PFSK-1 (cell line): ENCODE results near the gene KLF11. TPM values are rescaled to one million over a fixed set of nuclear protein-coding genes. Genes with fewer than 3 reads are reported as not detected.

ENCODE experiments used
- FOXP2 ChIP-seq: optimal IDR thresholded peaks from 2 replicates; pipeline ENCODE3; 2011; ENCODE audit warnings: borderline replicate concordance, control low read depth, inconsistent platforms; ENCODE audit not compliant: insufficient read depth; ENCODE audit errors: extremely low read length, extremely low read depth
- POLR2AphosphoS5 ChIP-seq: IDR thresholded peaks from 2 replicates; pipeline ENCODE4 v1.6.1; 2012; ENCODE audit warnings: low read depth, mild to moderate bottlenecking, control low read depth, low read length, moderate library complexity
- REST ChIP-seq, 2 experiments: IDR thresholded peaks; 2 replicates each; pipeline versions ENCODE4 v1.6.1 to v1.8.0; 2011 to 2012; ENCODE audit warnings: low read depth in 2 of 2, low read length in 2 of 2, control low read depth in 1 of 2, inconsistent platforms in 1 of 2, mild to moderate bottlenecking in 1 of 2, moderate library complexity in 1 of 2; ENCODE audit not compliant: insufficient read depth in 1 of 2
- SIN3A ChIP-seq: IDR thresholded peaks from 2 replicates; pipeline ENCODE4 v1.6.1; 2012; ENCODE audit warnings: mild to moderate bottlenecking, low read length, moderate library complexity, borderline replicate concordance; ENCODE audit not compliant: insufficient read depth
- TAF1 ChIP-seq: IDR thresholded peaks from 2 replicates; pipeline ENCODE4 v1.6.1; 2012; ENCODE audit warnings: low read length, control low read depth, borderline replicate concordance; ENCODE audit not compliant: insufficient read depth
- polyA plus RNA-seq: library from polyadenylated mRNA; unstranded; fragments of >200 nt; gene quantifications from one replicate; pipeline ENCODE4 v1.2.1, GENCODE V29; 2012; ENCODE audit warnings: low read depth, missing spikeins; ENCODE audit not compliant: insufficient read length

KLF11 gene
- 5.1 TPM for polyA plus RNA-seq

GRCh38 chr2:10043256-10043905 lies at the start of gene KLF11:
Gene KLF11, plus strand, starts transcription at chr2:10043550. Its CDS starts 167 bp downstream, at chr2:10043717.
- no peak for TF ChIP-seq REST (IDR thresholded peaks at IDR 0.05; ENCODE audit: insufficient read depth in 1 of 2, low read depth in 2 of 2, low read length in 2 of 2)
- TF ChIP-seq POLR2AphosphoS5 = no peak
- TF ChIP-seq FOXP2 = peak; percentile 13
- TF ChIP-seq TAF1 = no peak
- TF ChIP-seq SIN3A = no peak

GRCh38 chr2:9994462-9994861 lies 48.9 kb upstream of the KLF11 start:
- TF ChIP-seq REST (IDR thresholded peaks at IDR 0.05; ENCODE audit: insufficient read depth in 1 of 2, low read depth in 2 of 2, low read length in 2 of 2) = no peak
- no peak for TF ChIP-seq POLR2AphosphoS5
- no peak for TF ChIP-seq FOXP2

- TF ChIP-seq REST (IDR thresholded peaks at IDR 0.05; ENCODE audit: insufficient read depth in 1 of 2, low read depth in 2 of 2, low read length in 2 of 2) (no peak), SIN3A (no peak), POLR2AphosphoS5 (no peak), FOXP2 (no peak), TAF1 (no peak)
These were observed 48.3 kb upstream of the KLF11 start for GRCh38 chr2:9995059-9995458.

- TF ChIP-seq FOXP2 (no peak), SIN3A (no peak), REST (IDR thresholded peaks at IDR 0.05; ENCODE audit: insufficient read depth in 1 of 2, low read depth in 2 of 2, low read length in 2 of 2) (no peak), TAF1 (no peak), POLR2AphosphoS5 (no peak)
These were observed 47.0 kb upstream of the KLF11 start for GRCh38 chr2:9996321-9996720.

GRCh38 chr2:9997936-9998335 lies 45.4 kb upstream of the KLF11 start:
- TF ChIP-seq REST (IDR thresholded peaks at IDR 0.05; ENCODE audit: insufficient read depth in 1 of 2, low read depth in 2 of 2, low read length in 2 of 2) (no peak), POLR2AphosphoS5 (no peak), TAF1 (no peak), FOXP2 (no peak)
